Measurements from ENCODE around the gene AACS.
"Not testable (repeated sequence)": the region's sequence is repeated elsewhere in the genome, so short reads cannot be mapped to it uniquely, and the experiment has no call there.

AACS gene

GRCh38 chr12:125061229-125061628 is 4.0 kb upstream of the AACS start:
- no peak for DNase-seq

- not testable (repeated sequence) for DNase-seq
Observed at GRCh38 chr12:125063522-125063921, 1.7 kb upstream of the AACS start.

GRCh38 chr12:125064492-125064891 is 743 bp upstream of the AACS start:
- no peak for DNase-seq

- no peak for DNase-seq
Observed at GRCh38 chr12:125065919-125066570, 810 bp downstream of the AACS start.

GRCh38 chr12:125068391-125068790 is 3.2 kb downstream of the AACS start:
- DNase-seq = no peak

GRCh38 chr12:125069616-125070015 is 4.4 kb downstream of the AACS start:
- DNase-seq = no peak

- DNase-seq = no peak
Observed at GRCh38 chr12:125070112-125070511, 4.9 kb downstream of the AACS start.

GRCh38 chr12:125070661-125071390 is 5.6 kb downstream of the AACS start:
- no peak for DNase-seq

GRCh38 chr12:125071456-125071855 is 6.2 kb downstream of the AACS start:
- DNase-seq = no peak

GRCh38 chr12:125072496-125072895 is 7.3 kb downstream of the AACS start:
- no peak for DNase-seq

GRCh38 chr12:125074294-125074693 is 9.1 kb downstream of the AACS start:
- DNase-seq = not testable (repeated sequence)

- DNase-seq = no peak
Observed at GRCh38 chr12:125076103-125076502, 10.9 kb downstream of the AACS start.

- no peak for DNase-seq
Observed at GRCh38 chr12:125079084-125079483, 13.8 kb downstream of the AACS start.

- DNase-seq = no peak
Observed at GRCh38 chr12:125079648-125080645, 14.7 kb downstream of the AACS start.

- DNase-seq = no peak
Observed at GRCh38 chr12:125081427-125081826, 16.2 kb downstream of the AACS start.

GRCh38 chr12:125083072-125083471 is 17.8 kb downstream of the AACS start:
- no peak for DNase-seq

- DNase-seq = not testable (repeated sequence)
Observed at GRCh38 chr12:125088199-125088598, 23.0 kb downstream of the AACS start.

- DNase-seq = no peak
Observed at GRCh38 chr12:125089083-125089482, 23.8 kb downstream of the AACS start.

GRCh38 chr12:125089626-125090025 is 24.4 kb downstream of the AACS start:
- no peak for DNase-seq

- DNase-seq = no peak
Observed at GRCh38 chr12:125090437-125090836, 25.2 kb downstream of the AACS start.

GRCh38 chr12:125091401-125091800 is 26.2 kb downstream of the AACS start:
- no peak for DNase-seq

GRCh38 chr12:125092108-125092871 is 27.1 kb downstream of the AACS start:
- DNase-seq = no peak
